ENCODE data around the gene STAT5A. TPM values are rescaled to one million over a fixed set of nuclear protein-coding genes. Genes with fewer than 3 reads are reported as not detected.
A peak's percentile ranks its signal among the peaks of the same experiment; 100 is the strongest.
"Not testable (repeated sequence)": the region's sequence is repeated elsewhere in the genome, so short reads cannot be mapped to it uniquely, and the experiment has no call there.

STAT5A gene
- total RNA-seq, 1 experiment from 2014 or later = 9.4 TPM

GRCh38 chr17:42285346-42286050, 2.8 kb upstream of the STAT5A start:
- peak; percentile 5 for DNase-seq
- no peaks in the 10 kb centered on the region for H3K36me3 ChIP-seq (replicated peaks; ENCODE audit: control insufficient read depth, insufficient read depth, low read length)
- H3K4me3 ChIP-seq (ENCODE audit: insufficient read depth, low read depth, low read length) = no peak overlapping the region
- H3K27me3 ChIP-seq (ENCODE audit: control insufficient read depth, insufficient read depth, low read length) = peaks cover 30% of the 10 kb centered on the region

GRCh38 chr17:42286411-42287221, 1.7 kb upstream of the STAT5A start:
- peak; percentile 57 for DNase-seq
- Histone ChIP-seq H3K4me3 (ENCODE audit: insufficient read depth, low read depth, low read length) (no peak overlapping the region), H3K27me3 (ENCODE audit: control insufficient read depth, insufficient read depth, low read length) (peaks cover 30% of the 10 kb centered on the region), H3K36me3 (replicated peaks; ENCODE audit: control insufficient read depth, insufficient read depth, low read length) (no peaks in the 10 kb centered on the region)

GRCh38 chr17:42287305-42287976, 857 bp upstream of the STAT5A start:
- Histone ChIP-seq H3K36me3 (replicated peaks; ENCODE audit: control insufficient read depth, insufficient read depth, low read length) (no peaks in the 10 kb centered on the region), H3K27me3 (ENCODE audit: control insufficient read depth, insufficient read depth, low read length) (peaks cover 30% of the 10 kb centered on the region), H3K4me3 (ENCODE audit: insufficient read depth, low read depth, low read length) (no peak overlapping the region; the same call in none of the 2 replicates)
- peak; percentile 63 for DNase-seq

GRCh38 chr17:42288803-42289610, 709 bp downstream of the STAT5A start:
- H3K36me3 ChIP-seq (replicated peaks; ENCODE audit: control insufficient read depth, insufficient read depth, low read length) = no peaks in the 10 kb centered on the region
- H3K27me3 ChIP-seq (ENCODE audit: control insufficient read depth, insufficient read depth, low read length) = peaks cover 30% of the 10 kb centered on the region
- peak; percentile 86 for DNase-seq
- peak overlapping the region; percentile 48 for H3K4me3 ChIP-seq (ENCODE audit: insufficient read depth, low read depth, low read length)

- DNase-seq = no peak
- Histone ChIP-seq H3K4me3 (ENCODE audit: insufficient read depth, low read depth, low read length) (no peak overlapping the region), H3K36me3 (replicated peaks; ENCODE audit: control insufficient read depth, insufficient read depth, low read length) (no peaks in the 10 kb centered on the region), H3K27me3 (ENCODE audit: control insufficient read depth, insufficient read depth, low read length) (peaks cover 30% of the 10 kb centered on the region)
These were observed 1.4 kb downstream of the STAT5A start for GRCh38 chr17:42289611-42290181.

- Histone ChIP-seq H3K4me3 (ENCODE audit: insufficient read depth, low read depth, low read length) (no peak overlapping the region), H3K36me3 (replicated peaks; ENCODE audit: control insufficient read depth, insufficient read depth, low read length) (no peaks in the 10 kb centered on the region), H3K27me3 (ENCODE audit: control insufficient read depth, insufficient read depth, low read length) (peaks cover 30% of the 10 kb centered on the region)
- DNase-seq = no peak
These were observed 2.3 kb downstream of the STAT5A start for GRCh38 chr17:42290577-42290976.

- peaks cover 30% of the 10 kb centered on the region for H3K27me3 ChIP-seq (ENCODE audit: control insufficient read depth, insufficient read depth, low read length)
- DNase-seq = no peak
- H3K36me3 ChIP-seq (replicated peaks; ENCODE audit: control insufficient read depth, insufficient read depth, low read length) = no peaks in the 10 kb centered on the region
- no peak overlapping the region for H3K4me3 ChIP-seq (ENCODE audit: insufficient read depth, low read depth, low read length)
These were observed 2.8 kb downstream of the STAT5A start for GRCh38 chr17:42291129-42291528.

- peaks cover 3% of the 10 kb centered on the region; the same call in 1 of the 2 replicates for H3K27me3 ChIP-seq (ENCODE audit: control insufficient read depth, insufficient read depth, low read length)
- no peaks in the 10 kb centered on the region for H3K36me3 ChIP-seq (replicated peaks; ENCODE audit: control insufficient read depth, insufficient read depth, low read length)
- no peak for DNase-seq
- no peak overlapping the region for H3K4me3 ChIP-seq (ENCODE audit: insufficient read depth, low read depth, low read length)
These were observed 6.4 kb downstream of the STAT5A start for GRCh38 chr17:42294469-42295398.

- H3K4me3 ChIP-seq (ENCODE audit: insufficient read depth, low read depth, low read length) = no peak overlapping the region
- DNase-seq = no peak
- H3K27me3 ChIP-seq (ENCODE audit: control insufficient read depth, insufficient read depth, low read length) = no peaks in the 10 kb centered on the region
- no peaks in the 10 kb centered on the region for H3K36me3 ChIP-seq (replicated peaks; ENCODE audit: control insufficient read depth, insufficient read depth, low read length)
These were observed 7.7 kb downstream of the STAT5A start for GRCh38 chr17:42296012-42296411.

GRCh38 chr17:42297775-42298174, 9.5 kb downstream of the STAT5A start:
- not testable (repeated sequence) for H3K36me3 ChIP-seq (replicated peaks; ENCODE audit: control insufficient read depth, insufficient read depth, low read length); DNase-seq; H3K4me3 ChIP-seq (ENCODE audit: insufficient read depth, low read depth, low read length); H3K27me3 ChIP-seq (ENCODE audit: control insufficient read depth, insufficient read depth, low read length)

- H3K4me3 ChIP-seq (ENCODE audit: insufficient read depth, low read depth, low read length); H3K36me3 ChIP-seq (replicated peaks; ENCODE audit: control insufficient read depth, insufficient read depth, low read length); H3K27me3 ChIP-seq (ENCODE audit: control insufficient read depth, insufficient read depth, low read length); DNase-seq: not testable (repeated sequence)
These were observed 11.1 kb downstream of the STAT5A start for GRCh38 chr17:42299361-42299760.

GRCh38 chr17:42299913-42300312, 11.6 kb downstream of the STAT5A start:
- not testable (repeated sequence) for H3K27me3 ChIP-seq (ENCODE audit: control insufficient read depth, insufficient read depth, low read length); H3K36me3 ChIP-seq (replicated peaks; ENCODE audit: control insufficient read depth, insufficient read depth, low read length); H3K4me3 ChIP-seq (ENCODE audit: insufficient read depth, low read depth, low read length); DNase-seq

- H3K36me3 ChIP-seq (replicated peaks; ENCODE audit: control insufficient read depth, insufficient read depth, low read length) = no peaks in the 10 kb centered on the region
- H3K27me3 ChIP-seq (ENCODE audit: control insufficient read depth, insufficient read depth, low read length) = no peaks in the 10 kb centered on the region
- no peak for DNase-seq
- no peak overlapping the region for H3K4me3 ChIP-seq (ENCODE audit: insufficient read depth, low read depth, low read length)
These were observed 12.7 kb downstream of the STAT5A start for GRCh38 chr17:42301022-42301421.

Data from H7 (cell line).